Lower leg skin (tissue), 4 donors: ENCODE data around the gene CNKSR3. TPM values are rescaled to one million over a fixed set of nuclear protein-coding genes. Genes with fewer than 3 reads are reported as not detected.

ENCODE experiments used
- DNase-seq, 2 donors: peaks; one replicate each; pipeline ENCODE4 v3.0.0-alpha.2; 2019; ENCODE audit warnings: low spot score in 2 of 2
- H3K4me3 ChIP-seq: fragments of 200-600 bp; sonication (generic); 2 replicates; pipeline ENCODE4 v1.5.1; 2017; ENCODE audit warnings: mild to moderate bottlenecking, low read depth; ENCODE audit not compliant: poor library complexity, severe bottlenecking
- CTCF ChIP-seq, 3 donors: fragments of 450-650 bp; IDR thresholded peaks; one replicate each; pipeline ENCODE4 v1.5.1; 2016; ENCODE audit warnings: antibody characterized with exemption in 3 of 3, mild to moderate bottlenecking in 3 of 3, moderate library complexity in 2 of 3
- POLR2A ChIP-seq, 2 donors: fragments of 450-650 bp; IDR thresholded peaks; one replicate each; pipeline ENCODE4 v1.6.1; 2016 to 2017; ENCODE audit warnings: antibody characterized with exemption in 2 of 2, mild to moderate bottlenecking in 1 of 2, moderate library complexity in 1 of 2
- WGBS, 2 donors: methylation state at CpG; one replicate each; pipeline ENCODE4 v1.1.5; 2018; 5-methylcytosine and 5-hydroxymethylcytosine counted together
- intact Hi-C: fragments of 100-400 bp; cut with DNase I; formaldehyde crosslinking; loops from one replicate; pipeline ENCODE4 v1.15.0; 2023; ENCODE audit warnings: low total_unique reads
- total RNA-seq, 4 donors: library from RNA; depleted of rRNA; stranded (reverse); fragments of >200 nt; gene quantifications; one replicate each; pipeline ENCODE4 v1.1.0, GENCODE V29; 2016

CNKSR3 gene
- total RNA-seq, 4 donors from 2014 or later: 8.8 to 11.1 (median 9.4) TPM

- intact Hi-C loops: no loop called here
- TF ChIP-seq POLR2A (IDR thresholded peaks at IDR 0.05) (no peak), CTCF (IDR thresholded peaks at IDR 0.05) (no peak)
- DNase-seq: no peak
- WGBS, 2 donors: 85 to 96% methylated on average over 3 of the region's 3 CpGs
- no peak overlapping the region for H3K4me3 ChIP-seq
Measured at GRCh38 chr6:154514481-154514880, 4.0 kb upstream of the CNKSR3 start.

- WGBS, 2 donors: 65 to 72% methylated on average over 5 of the region's 5 CpGs
Measured at GRCh38 chr6:154513601-154514320, 3.3 kb upstream of the CNKSR3 start.

GRCh38 chr6:154512201-154512600 is 1.7 kb upstream of the CNKSR3 start:
- intact Hi-C loops: no loop called here
- no peak overlapping the region for H3K4me3 ChIP-seq
- no peak for DNase-seq
- TF ChIP-seq CTCF (IDR thresholded peaks at IDR 0.05) (no peak), POLR2A (IDR thresholded peaks at IDR 0.05) (no peak)
- WGBS, 2 donors: 84 to 85% methylated on average over 1 of the region's 1 CpG

More at GRCh38 chr6:154513601-154514320, 3.3 kb upstream of the CNKSR3 start:
- H3K4me3 ChIP-seq: no peak overlapping the region
- no peak for DNase-seq
- TF ChIP-seq CTCF (IDR thresholded peaks at IDR 0.05) (no peak), POLR2A (IDR thresholded peaks at IDR 0.05) (no peak)
- intact Hi-C loops: no loop called here

- TF ChIP-seq POLR2A (IDR thresholded peaks at IDR 0.05): no peak
- TF ChIP-seq CTCF (IDR thresholded peaks at IDR 0.05): no peak
- intact Hi-C loops: no loop called here
- DNase-seq: no peak
- no peak overlapping the region for H3K4me3 ChIP-seq
- 18 to 21% methylated on average over 7 of the region's 7 CpGs for WGBS, 2 donors
Measured at GRCh38 chr6:154511791-154512190, 1.3 kb upstream of the CNKSR3 start.

- DNase-seq: peak in 1 of 2 donors; percentile 87
- intact Hi-C loops: no loop called here
- H3K4me3 ChIP-seq: peak overlapping the region; percentile 56
- TF ChIP-seq POLR2A (IDR thresholded peaks at IDR 0.05) (no peak), CTCF (IDR thresholded peaks at IDR 0.05) (no peak)
- 1% methylated on average over 36 to 55 of the region's 55 CpGs for WGBS, 2 donors
Measured at GRCh38 chr6:154509421-154510143, 903 bp downstream of the CNKSR3 start.
